HepG2 (cell line): ENCODE results near the gene ISLR2.

Experiments
- ISL2 ChIP-seq: sonication (generic); formaldehyde crosslinking; IDR thresholded peaks from 2 replicates; pipeline ENCODE4 v1.5.0; 2020; ENCODE audit warnings: missing genetic modification reagents
- ISX ChIP-seq: sonication (generic); formaldehyde crosslinking; conservative IDR thresholded peaks from 2 replicates; pipeline ENCODE4 v1.5.0; 2020; ENCODE audit warnings: missing genetic modification reagents
- NFE2 ChIP-seq: sonication (generic); formaldehyde crosslinking; IDR thresholded peaks from 2 replicates; pipeline ENCODE4 v1.4.0; 2020; ENCODE audit warnings: missing genetic modification reagents
- ZNF577 ChIP-seq: sonication (generic); formaldehyde crosslinking; IDR thresholded peaks from 2 replicates; pipeline ENCODE4 v1.4.0; 2020; ENCODE audit warnings: mild to moderate bottlenecking, low read depth, missing genetic modification reagents, borderline replicate concordance
- TF ChIP-seq, protein P1 (sequence below): sonication (generic); formaldehyde crosslinking; IDR thresholded peaks from 2 replicates; pipeline ENCODE4 v1.4.0; 2020; ENCODE audit warnings: mild to moderate bottlenecking, missing genetic modification reagents

GRCh38 chr15:74175271-74176191 lies 45.1 kb downstream of the ISLR2 start:
- TF ChIP-seq ISL2 = no peak
- no peak for TF ChIP-seq ISX (CRISPR knock-in tag)
- no peak for TF ChIP-seq ZNF577 (CRISPR knock-in tag)
- TF ChIP-seq NFE2 = no peak
- TF ChIP-seq, protein P1, sequence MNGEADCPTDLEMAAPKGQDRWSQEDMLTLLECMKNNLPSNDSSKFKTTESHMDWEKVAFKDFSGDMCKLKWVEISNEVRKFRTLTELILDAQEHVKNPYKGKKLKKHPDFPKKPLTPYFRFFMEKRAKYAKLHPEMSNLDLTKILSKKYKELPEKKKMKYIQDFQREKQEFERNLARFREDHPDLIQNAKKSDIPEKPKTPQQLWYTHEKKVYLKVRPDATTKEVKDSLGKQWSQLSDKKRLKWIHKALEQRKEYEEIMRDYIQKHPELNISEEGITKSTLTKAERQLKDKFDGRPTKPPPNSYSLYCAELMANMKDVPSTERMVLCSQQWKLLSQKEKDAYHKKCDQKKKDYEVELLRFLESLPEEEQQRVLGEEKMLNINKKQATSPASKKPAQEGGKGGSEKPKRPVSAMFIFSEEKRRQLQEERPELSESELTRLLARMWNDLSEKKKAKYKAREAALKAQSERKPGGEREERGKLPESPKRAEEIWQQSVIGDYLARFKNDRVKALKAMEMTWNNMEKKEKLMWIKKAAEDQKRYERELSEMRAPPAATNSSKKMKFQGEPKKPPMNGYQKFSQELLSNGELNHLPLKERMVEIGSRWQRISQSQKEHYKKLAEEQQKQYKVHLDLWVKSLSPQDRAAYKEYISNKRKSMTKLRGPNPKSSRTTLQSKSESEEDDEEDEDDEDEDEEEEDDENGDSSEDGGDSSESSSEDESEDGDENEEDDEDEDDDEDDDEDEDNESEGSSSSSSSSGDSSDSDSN (CRISPR knock-in tag) = no peak
